Left kidney (tissue), 2 donors: ENCODE results near the gene GSDMA. TPM values are rescaled to one million over a fixed set of nuclear protein-coding genes. Genes with fewer than 3 reads are reported as not detected.
A peak's percentile ranks its signal among the peaks of the same experiment; 100 is the strongest.

Experiments used
- DNase-seq: peaks from one replicate; pipeline ENCODE4 v3.0.0-alpha.2; 2013
- polyA plus RNA-seq: library from polyadenylated mRNA; unstranded; fragments of 120-200 nt; gene quantifications from one replicate; pipeline ENCODE4 v1.2.1, GENCODE V29; 2013; ENCODE audit not compliant: insufficient read length

The GSDMA gene
- polyA plus RNA-seq, 1 donor = 2.9 TPM

GRCh38 chr17:40021451-40021971 is 58.7 kb downstream of the GSDMA start:
- no peak for DNase-seq

DNA sequence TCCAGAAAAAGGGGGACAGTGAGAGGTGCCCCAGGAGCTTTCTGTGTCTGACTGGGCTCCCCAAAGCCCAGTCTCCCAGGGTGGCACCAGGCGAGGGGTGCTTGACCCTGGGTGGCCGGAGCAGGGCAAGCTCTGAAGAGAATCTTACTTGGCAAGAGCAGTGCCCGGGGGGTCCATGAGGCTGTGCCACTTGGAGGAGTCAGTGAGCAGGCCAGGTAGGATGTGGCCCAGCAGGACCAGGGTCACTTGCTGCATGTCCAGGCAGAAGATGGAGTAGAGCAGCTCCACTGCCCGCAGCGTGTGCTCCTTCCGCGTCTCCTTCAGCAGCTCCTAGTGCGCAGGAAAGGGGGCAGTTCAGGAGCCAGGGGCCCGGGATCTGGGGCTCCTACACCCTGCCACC is 59.7 kb downstream of the GSDMA start:
- no peak for DNase-seq

GRCh38 chr17:40022961-40023541 is 60.2 kb downstream of the GSDMA start:
- no peak for DNase-seq

DNA sequence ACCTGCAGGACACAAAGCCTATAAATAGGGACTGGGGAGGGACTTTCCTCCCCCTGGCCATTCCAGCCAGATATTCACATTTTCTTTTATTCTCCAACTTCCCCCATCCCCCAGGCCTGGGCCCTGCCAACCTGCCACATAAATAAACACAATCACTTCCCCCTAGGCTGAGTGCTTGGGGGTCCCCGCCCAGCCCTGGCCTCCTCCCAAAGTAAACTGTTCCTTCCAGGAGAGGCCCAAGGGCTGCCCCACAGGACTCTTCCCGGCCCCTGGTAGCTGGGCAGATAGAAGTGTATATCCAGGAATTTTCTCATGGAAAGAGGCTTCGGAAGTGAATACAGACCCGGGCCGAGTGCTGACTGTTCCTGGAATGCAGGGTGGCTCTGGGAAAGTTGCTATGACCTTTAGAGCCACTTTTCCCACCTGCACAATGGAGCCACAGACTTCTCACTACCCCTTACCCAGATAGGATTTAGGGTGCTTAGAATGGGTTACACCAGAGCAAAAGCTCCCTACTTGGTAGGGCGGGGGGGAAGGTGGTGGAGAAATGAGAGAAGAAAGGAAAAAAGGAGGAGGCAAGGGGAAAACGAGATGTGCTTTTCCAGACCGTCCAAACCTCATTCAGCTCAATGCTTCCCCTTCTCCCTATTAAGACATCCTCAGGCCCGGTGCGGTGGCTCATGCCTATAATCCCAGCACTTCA is 60.9 kb downstream of the GSDMA start:
- DNase-seq = no peak

- DNase-seq = no peak
Observed at GRCh38 chr17:40024901-40025300, 62.1 kb downstream of the GSDMA start.

GRCh38 chr17:40025559-40025958 is 62.8 kb downstream of the GSDMA start:
- DNase-seq = no peak

GRCh38 chr17:40025991-40026815 is 63.4 kb downstream of the GSDMA start:
- no peak for DNase-seq

DNA sequence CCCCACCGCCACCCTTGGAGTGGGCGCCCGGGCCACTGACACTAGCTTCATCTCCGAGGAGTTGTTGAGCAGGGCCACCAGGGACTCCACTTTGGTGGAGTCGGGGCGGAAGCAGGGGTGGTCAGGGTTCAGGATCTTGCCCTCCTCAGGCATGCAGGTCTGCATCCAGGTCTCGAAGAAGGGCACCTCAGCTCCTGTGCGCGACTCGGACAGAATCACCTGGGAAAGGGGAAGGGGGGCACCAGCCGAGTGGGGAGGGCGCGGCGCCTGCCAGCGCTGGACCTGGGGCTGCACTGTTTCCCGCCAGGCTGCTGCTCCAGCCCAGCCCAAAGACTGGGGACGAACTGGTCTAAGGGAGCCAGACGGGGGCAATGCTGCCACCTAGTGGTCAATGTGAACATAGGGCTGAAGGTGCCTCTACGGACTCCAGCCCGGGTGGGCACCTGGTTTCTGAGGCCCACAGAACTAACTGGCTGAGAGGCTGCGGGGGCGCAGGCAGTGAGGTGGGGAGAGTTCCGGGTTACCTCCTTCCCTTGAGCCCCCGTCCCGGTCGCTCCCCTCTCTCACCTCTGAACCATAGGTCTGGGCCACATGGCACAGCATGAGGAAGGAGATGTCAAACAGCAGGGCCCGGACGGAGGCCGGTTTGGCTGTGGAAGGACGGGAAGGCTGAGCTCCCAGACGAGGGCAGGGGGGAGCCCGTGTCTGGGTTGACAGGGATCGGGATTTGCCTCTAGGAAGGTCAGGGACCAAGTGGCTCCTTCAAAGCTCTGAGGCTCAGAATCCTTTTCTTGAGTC is 64.2 kb downstream of the GSDMA start:
- peak; percentile 73 for DNase-seq

Other genes starting within 250 kb of the GSDMA start
- gene MIEN1, start 232.5 kb upstream of the GSDMA start, polyA plus RNA-seq = 27.5 TPM
- 38.8 TPM for gene GRB7, start 225.1 kb upstream of the GSDMA start, polyA plus RNA-seq
- 0.37 TPM for gene IKZF3, start 98.7 kb upstream of the GSDMA start, polyA plus RNA-seq
- gene ZPBP2, start 94.8 kb upstream of the GSDMA start, polyA plus RNA-seq = not detected
- 29.5 TPM for gene GSDMB, start 44.4 kb upstream of the GSDMA start, polyA plus RNA-seq
- gene ORMDL3, start 35.4 kb upstream of the GSDMA start, polyA plus RNA-seq = 96.3 TPM
- not detected for gene LRRC3C, start 35.3 kb upstream of the GSDMA start, polyA plus RNA-seq
- 106 TPM for gene PSMD3, start 17.8 kb downstream of the GSDMA start, polyA plus RNA-seq
- not detected for gene CSF3, start 52.4 kb downstream of the GSDMA start, polyA plus RNA-seq
- 127 TPM for gene MED24, start 91.4 kb downstream of the GSDMA start, polyA plus RNA-seq
- gene THRA, start 100.0 kb downstream of the GSDMA start, polyA plus RNA-seq = 48.2 TPM
- gene NR1D1, start 137.6 kb downstream of the GSDMA start, polyA plus RNA-seq = 4.1 TPM
- 197 TPM for gene MSL1, start 159.0 kb downstream of the GSDMA start, polyA plus RNA-seq
- gene CASC3, start 177.5 kb downstream of the GSDMA start, polyA plus RNA-seq = 124 TPM
- 13.2 TPM for gene RAPGEFL1, start 214.5 kb downstream of the GSDMA start, polyA plus RNA-seq